K562 (cell line): ENCODE measurements around the gene AASDH. TPM values are rescaled to one million over a fixed set of nuclear protein-coding genes. Genes with fewer than 3 reads are reported as not detected.
A peak's percentile ranks its signal among the peaks of the same experiment; 100 is the strongest.

Experiments
- ATAC-seq: fragments of 200-7000 bp; cut with Tn5 transposase; 3 replicates; pipeline ENCODE4 v1.9.1; 2020; ENCODE audit warnings: moderate library complexity
- BruUV-seq: library from RNA; stranded (reverse); fragments of 400-500 nt; replicated peaks from 2 replicates; lab custom pipeline; 2021; lab: Mats Ljungman, UMichigan
- CTCF ChIA-PET: fragments of 300-600 bp; formaldehyde crosslinking; extraction: SDS; loops from one replicate; lab custom pipeline; 2021; ENCODE audit warnings: low intra/inter-chr PET ratio; lab: Yijun Ruan, JAX
- POLR2A ChIA-PET: fragments of 300-600, 350-650 bp; sonication (Branson Sonifier 250); formaldehyde crosslinking; extraction: SDS; loops from one replicate; lab custom pipeline; 2021; ENCODE audit warnings: antibody characterized with exemption, inconsistent platforms; lab: Yijun Ruan, JAX
- DNase-seq, 4 experiments: peaks; one replicate each; pipeline versions ENCODE4 v3.0.0 to v3.0.0-alpha.2; 2011 to 2018; ENCODE audit warnings: low spot score in 3 of 4, mixed read lengths in 3 of 4; ENCODE audit errors: extremely low read depth in 1 of 4
- FAIRE-seq: peaks from 2 replicates; lab custom pipeline; 2011; peaks lifted over from hg19 to GRCh38; lab: Jason Lieb, UNC
- H2AFZ ChIP-seq: 2 replicates; pipeline ENCODE4 v1.6.0; 2011; ENCODE audit warnings: low read depth, low read length, control low read depth, inconsistent platforms
- H3K27ac ChIP-seq: fragments of 200-600 bp; 3 replicates; pipeline ENCODE4 v1.8.0; 2011; ENCODE audit warnings: low read depth, mild to moderate bottlenecking, control low read depth, inconsistent platforms, low read length, moderate library complexity, mixed read lengths; ENCODE audit errors: extremely low read depth
- H3K27me3 ChIP-seq, 2 experiments: fragments of 300-600 bp in 1 of 2; 2 replicates in 1 of 2; 3 replicates in 1 of 2; pipeline versions ENCODE4 v1.6.0 to v1.8.0; 2011; ENCODE audit warnings: inconsistent platforms in 2 of 2, low read length in 2 of 2, mild to moderate bottlenecking in 1 of 2, mixed read lengths in 1 of 2, moderate library complexity in 1 of 2; ENCODE audit not compliant: control insufficient read depth in 2 of 2, insufficient read depth in 2 of 2
- H3K36me3 ChIP-seq: fragments of 300-600 bp; 3 replicates; pipeline ENCODE4 v1.8.0; 2011; ENCODE audit warnings: mild to moderate bottlenecking, low read length, inconsistent platforms; ENCODE audit not compliant: control insufficient read depth, insufficient read depth
- H3K4me1 ChIP-seq, 2 experiments: fragments of 200-600 bp in 1 of 2; replicated peaks in 1 of 2; 2 replicates in 1 of 2; 3 replicates in 1 of 2; pipeline versions ENCODE4 v1.5.1 to v1.8.0; 2011; ENCODE audit warnings: inconsistent platforms in 2 of 2, low read length in 2 of 2, mild to moderate bottlenecking in 1 of 2, mixed read lengths in 1 of 2, moderate library complexity in 1 of 2; ENCODE audit not compliant: control insufficient read depth in 2 of 2, insufficient read depth in 2 of 2
- H3K4me2 ChIP-seq: 2 replicates; pipeline ENCODE4 v1.6.1; 2011; ENCODE audit warnings: low read length, control low read depth, inconsistent platforms, mixed read lengths; ENCODE audit not compliant: insufficient read depth
- H3K4me3 ChIP-seq: fragments of 200-600 bp; sonication (generic), shearing (Covaris generic); 2 replicates; pipeline ENCODE4 v1.5.1; 2016; ENCODE audit warnings: control low read depth, inconsistent platforms
- H3K79me2 ChIP-seq: fragments of 200-600 bp; 3 replicates; pipeline ENCODE4 v1.8.0; 2011; ENCODE audit warnings: low read length, inconsistent platforms; ENCODE audit not compliant: control insufficient read depth, insufficient read depth
- H3K9ac ChIP-seq, 2 experiments: 2 replicates each; pipeline versions ENCODE4 v1.6.0 to v1.6.1; 2011; ENCODE audit warnings: low read depth in 2 of 2, low read length in 2 of 2, control low read depth in 1 of 2, inconsistent platforms in 1 of 2, mild to moderate bottlenecking in 1 of 2, mixed read lengths in 1 of 2; ENCODE audit not compliant: insufficient read depth in 1 of 2
- H3K9me1 ChIP-seq: one replicate; pipeline ENCODE4 v1.6.0; 2011; ENCODE audit warnings: inconsistent platforms, mild to moderate bottlenecking, low read length, moderate library complexity; ENCODE audit not compliant: control insufficient read depth, insufficient read depth
- H3K9me3 ChIP-seq: replicated peaks from 2 replicates; pipeline ENCODE4 v1.5.1; 2011; ENCODE audit warnings: low read depth, low read length, inconsistent platforms; ENCODE audit not compliant: control insufficient read depth, insufficient read depth
- H4K20me1 ChIP-seq: replicated peaks from 2 replicates; pipeline ENCODE4 v1.6.1; 2011; ENCODE audit warnings: low read length, inconsistent platforms, mixed read lengths; ENCODE audit not compliant: control insufficient read depth, insufficient read depth
- GTF2E2 ChIP-seq: fragments of 200-800 bp; sonication (Bioruptor generic); IDR thresholded peaks from 2 replicates; pipeline ENCODE4 v1.6.1; 2016; ENCODE audit warnings: missing genetic modification characterization, missing compliant biosample characterization
- MCM2 ChIP-seq: fragments of 450-650 bp; IDR thresholded peaks from 2 replicates; pipeline ENCODE4 v1.6.1; 2017; ENCODE audit warnings: low read depth, mild to moderate bottlenecking
- RAD21 ChIP-seq, 2 experiments: fragments of 250-450 bp in 1 of 2; fragments of 450-650 bp in 1 of 2; sonication (Bioruptor Pico) in 1 of 2; formaldehyde crosslinking in 1 of 2; IDR thresholded peaks in 1 of 2; conservative IDR thresholded peaks in 1 of 2; 2 replicates each; pipeline versions ENCODE4 v1.4.0 to v1.8.0; 2020 to 2022; ENCODE audit warnings: mild to moderate bottlenecking in 2 of 2, moderate library complexity in 1 of 2
- SREBF2 ChIP-seq: sonication (generic); formaldehyde crosslinking; IDR thresholded peaks from 2 replicates; pipeline ENCODE4 v1.4.0; 2020; ENCODE audit warnings: mild to moderate bottlenecking, missing genetic modification reagents
- ZKSCAN1 ChIP-seq: fragments of 150-350 bp; IDR thresholded peaks from 2 replicates; pipeline ENCODE4 v1.6.1; 2016; ENCODE audit warnings: low read depth, low read length
- ZKSCAN3 ChIP-seq: fragments of 250-450 bp; sonication (Bioruptor Pico); IDR thresholded peaks from 2 replicates; pipeline ENCODE4 v1.4.0; 2020
- ZNF253 ChIP-seq: fragments of 250-450 bp; sonication (Bioruptor Pico); conservative IDR thresholded peaks from 2 replicates; pipeline ENCODE4 v1.6.1; 2021; ENCODE audit warnings: mild to moderate bottlenecking
- WGBS: fragments of 100-300 bp; shearing (Covaris generic); methylation state at CpG from one replicate; pipeline ENCODE4 v1.1.6; 2016; ENCODE audit warnings: low coverage, mixed read lengths; ENCODE audit not compliant: insufficient coverage; ENCODE audit errors: missing lambda C conversion rate; 5-methylcytosine and 5-hydroxymethylcytosine counted together
- in situ Hi-C: fragments of 300-500 bp; cut with MboI; formaldehyde crosslinking; loops from 4 replicates; pipeline ENCODE4 v1.15.0; 2018; ENCODE audit warnings: inconsistent platforms, mixed read lengths
- intact Hi-C: fragments of 100-400 bp; cut with micrococcal nuclease; formaldehyde crosslinking; loops from 2 replicates; pipeline ENCODE4 v1.14.2; 2022
- polyA plus RNA-seq, 8 experiments: library from polyadenylated mRNA; depleted of rRNA in 4 of 8; stranded (reverse) in 5 of 8; unstranded in 3 of 8; fragments of >200 nt; fragmentation: Nextera tagmentation in 2 of 8; fragmentation: Illumina TruSeq in 1 of 8; extraction: Ambion mirVana in 2 of 8; extraction: Trizol in 1 of 8; gene quantifications; 2 replicates each; pipeline versions ENCODE4 v1.2.1 to v1.2.3, GENCODE V29; 2011 to 2014; ENCODE audit warnings: inconsistent platforms in 1 of 8, missing spikeins in 1 of 8
- total RNA-seq, 7 experiments: library from RNA; depleted of rRNA in 6 of 7; stranded (reverse); fragments of >200 nt in 6 of 7; fragmentation: Illumina TruSeq in 2 of 7; extraction: Trizol in 2 of 7; gene quantifications; 2 replicates each; pipeline versions ENCODE4 v1.2.1 to v1.2.3, GENCODE V29; 2011 to 2021; ENCODE audit warnings: low replicate concordance in 1 of 7
- TF ChIP-seq, protein P1 (sequence below): sonication (generic); formaldehyde crosslinking; IDR thresholded peaks from 2 replicates; pipeline ENCODE4 v1.8.0; 2022; ENCODE audit warnings: missing genetic modification reagents, mild to moderate bottlenecking, borderline replicate concordance
- TF ChIP-seq, protein P2 (sequence below), 2 experiments: fragments of 450-650 bp; formaldehyde crosslinking in 1 of 2; IDR thresholded peaks; 2 replicates each; pipeline versions ENCODE4 v1.4.0 to v1.6.1; 2014 to 2020; ENCODE audit warnings: mild to moderate bottlenecking in 2 of 2, borderline replicate concordance in 1 of 2, low read depth in 1 of 2

Gene AASDH
- total and polyA plus RNA-seq, 9 of the 15 experiments (the other 6 are each of a cell fraction or from before 2014, with no cell fraction given): 8.6 to 29.7 (median 13.7) TPM

DNA sequence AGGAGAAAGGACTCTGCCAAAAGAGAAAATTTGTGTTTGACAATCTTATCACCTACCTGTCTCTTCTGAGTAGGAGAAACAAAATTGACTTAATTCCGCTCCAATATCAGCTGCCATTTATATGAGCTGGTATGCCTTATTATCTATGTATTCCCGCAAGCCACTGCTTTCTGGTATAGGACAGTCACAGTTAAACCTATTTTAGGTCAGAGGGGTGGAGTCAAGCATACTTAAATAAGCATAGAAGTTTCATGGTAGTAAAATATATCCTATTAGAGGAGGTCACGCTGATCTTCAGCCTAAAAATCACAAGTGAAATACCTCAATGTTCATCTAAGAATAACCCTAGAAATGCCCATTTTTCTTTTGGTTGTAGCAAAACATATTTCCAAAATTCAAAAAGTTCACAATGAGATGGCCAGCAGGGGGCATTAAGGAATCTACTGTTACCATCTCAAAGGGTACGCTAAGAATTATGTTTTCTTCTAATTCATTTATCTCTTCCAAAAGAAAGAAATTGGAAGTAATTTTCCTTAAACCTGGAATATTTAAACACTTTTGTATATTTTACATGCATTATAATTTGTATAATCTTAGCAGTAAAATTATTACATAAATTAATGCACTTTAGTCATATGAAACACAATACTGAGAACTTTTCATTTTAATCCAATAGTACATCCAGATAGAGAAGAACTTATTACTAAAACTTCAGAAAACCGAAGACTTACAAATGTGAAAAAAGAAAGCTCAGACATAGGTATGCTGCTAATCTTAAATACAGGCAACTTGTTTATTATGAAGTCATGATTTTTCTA, 37.6 kb upstream of the AASDH start:
- peak; percentile 42 for FAIRE-seq
- WGBS: 25% methylated on average over 5 of the region's 5 CpGs
- peak; percentile 75 for ATAC-seq
- Histone ChIP-seq H4K20me1 (peaks cover 10% of the 10 kb centered on the region; the same call in 1 of the 2 replicates), H3K4me1 (peaks cover 0 to 9% of the 10 kb centered on the region in 2 experiments; a peak in 3 of 5 replicates), H3K9me1 (no peaks in the 10 kb centered on the region), H2AFZ (no peak overlapping the region), H3K4me2 (no peak overlapping the region), H3K36me3 (peaks cover 39% of the 10 kb centered on the region; the same call in 2 of the 3 replicates), H3K9me3 (no peaks in the 10 kb centered on the region), H3K9ac (no peak overlapping the region), H3K27ac (no peak overlapping the region), H3K79me2 (peaks cover 100% of the 10 kb centered on the region), H3K4me3 (no peak overlapping the region), H3K27me3 (no peaks in the 10 kb centered on the region)
- peak; percentile 20 to 51 (median 35) for DNase-seq
- no TSS peak for BruUV-seq
- ChIA-PET POLR2A (interaction anchor here (0.7 to 2.1 kb wide), 6 partner anchors 11 to 41 kb away, joined by 3 to 10 read pairs (median 4); partner anchors contain the start of genes PAICS and PPAT), CTCF (interaction anchor here (0.6 to 1.6 kb wide), 4 partner anchors 119 to 375 kb away, joined by 3 to 6 read pairs (median 4); no protein-coding TSS in a partner anchor)
- in situ Hi-C loops (no loop called here), intact Hi-C loops (no loop called here)
- TF ChIP-seq SREBF2 (CRISPR knock-in tag): no peak
- TF ChIP-seq MCM2: no peak
- no peak for TF ChIP-seq ZKSCAN1
- no peak for TF ChIP-seq ZKSCAN3 (CRISPR knock-in tag)
- TF ChIP-seq RAD21 (CRISPR knock-in tag; conservative IDR thresholded peaks at IDR 0.05 in 1 of 2, IDR thresholded peaks at IDR 0.05 in 1 of 2): peak; percentile 48 to 54
- TF ChIP-seq ZNF253 (CRISPR knock-in tag): no peak
- TF ChIP-seq GTF2E2: no peak
- TF ChIP-seq, protein P1, sequence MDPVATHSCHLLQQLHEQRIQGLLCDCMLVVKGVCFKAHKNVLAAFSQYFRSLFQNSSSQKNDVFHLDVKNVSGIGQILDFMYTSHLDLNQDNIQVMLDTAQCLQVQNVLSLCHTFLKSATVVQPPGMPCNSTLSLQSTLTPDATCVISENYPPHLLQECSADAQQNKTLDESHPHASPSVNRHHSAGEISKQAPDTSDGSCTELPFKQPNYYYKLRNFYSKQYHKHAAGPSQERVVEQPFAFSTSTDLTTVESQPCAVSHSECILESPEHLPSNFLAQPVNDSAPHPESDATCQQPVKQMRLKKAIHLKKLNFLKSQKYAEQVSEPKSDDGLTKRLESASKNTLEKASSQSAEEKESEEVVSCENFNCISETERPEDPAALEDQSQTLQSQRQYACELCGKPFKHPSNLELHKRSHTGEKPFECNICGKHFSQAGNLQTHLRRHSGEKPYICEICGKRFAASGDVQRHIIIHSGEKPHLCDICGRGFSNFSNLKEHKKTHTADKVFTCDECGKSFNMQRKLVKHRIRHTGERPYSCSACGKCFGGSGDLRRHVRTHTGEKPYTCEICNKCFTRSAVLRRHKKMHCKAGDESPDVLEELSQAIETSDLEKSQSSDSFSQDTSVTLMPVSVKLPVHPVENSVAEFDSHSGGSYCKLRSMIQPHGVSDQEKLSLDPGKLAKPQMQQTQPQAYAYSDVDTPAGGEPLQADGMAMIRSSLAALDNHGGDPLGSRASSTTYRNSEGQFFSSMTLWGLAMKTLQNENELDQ (CRISPR knock-in tag): no peak
- TF ChIP-seq, protein P2, sequence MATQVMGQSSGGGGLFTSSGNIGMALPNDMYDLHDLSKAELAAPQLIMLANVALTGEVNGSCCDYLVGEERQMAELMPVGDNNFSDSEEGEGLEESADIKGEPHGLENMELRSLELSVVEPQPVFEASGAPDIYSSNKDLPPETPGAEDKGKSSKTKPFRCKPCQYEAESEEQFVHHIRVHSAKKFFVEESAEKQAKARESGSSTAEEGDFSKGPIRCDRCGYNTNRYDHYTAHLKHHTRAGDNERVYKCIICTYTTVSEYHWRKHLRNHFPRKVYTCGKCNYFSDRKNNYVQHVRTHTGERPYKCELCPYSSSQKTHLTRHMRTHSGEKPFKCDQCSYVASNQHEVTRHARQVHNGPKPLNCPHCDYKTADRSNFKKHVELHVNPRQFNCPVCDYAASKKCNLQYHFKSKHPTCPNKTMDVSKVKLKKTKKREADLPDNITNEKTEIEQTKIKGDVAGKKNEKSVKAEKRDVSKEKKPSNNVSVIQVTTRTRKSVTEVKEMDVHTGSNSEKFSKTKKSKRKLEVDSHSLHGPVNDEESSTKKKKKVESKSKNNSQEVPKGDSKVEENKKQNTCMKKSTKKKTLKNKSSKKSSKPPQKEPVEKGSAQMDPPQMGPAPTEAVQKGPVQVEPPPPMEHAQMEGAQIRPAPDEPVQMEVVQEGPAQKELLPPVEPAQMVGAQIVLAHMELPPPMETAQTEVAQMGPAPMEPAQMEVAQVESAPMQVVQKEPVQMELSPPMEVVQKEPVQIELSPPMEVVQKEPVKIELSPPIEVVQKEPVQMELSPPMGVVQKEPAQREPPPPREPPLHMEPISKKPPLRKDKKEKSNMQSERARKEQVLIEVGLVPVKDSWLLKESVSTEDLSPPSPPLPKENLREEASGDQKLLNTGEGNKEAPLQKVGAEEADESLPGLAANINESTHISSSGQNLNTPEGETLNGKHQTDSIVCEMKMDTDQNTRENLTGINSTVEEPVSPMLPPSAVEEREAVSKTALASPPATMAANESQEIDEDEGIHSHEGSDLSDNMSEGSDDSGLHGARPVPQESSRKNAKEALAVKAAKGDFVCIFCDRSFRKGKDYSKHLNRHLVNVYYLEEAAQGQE (IDR thresholded peaks at IDR 0.05; ENCODE audit: borderline replicate concordance): peak; percentile 36; the same call in 1 of the 2 replicates
- TF ChIP-seq, protein P2 (CRISPR knock-in tag; IDR thresholded peaks at IDR 0.05; ENCODE audit: low read depth): no peak
